IMR-90 (cell line): ENCODE measurements around the gene PFKL. TPM values are rescaled to one million over a fixed set of nuclear protein-coding genes. Genes with fewer than 3 reads are reported as not detected.

Source experiments
- CHD1 ChIP-seq: IDR thresholded peaks from 2 replicates; pipeline ENCODE4 v1.6.1; 2012; ENCODE audit warnings: low read depth, low read length, improper control_type of control experiment
- FOS ChIP-seq: fragments of 150-350 bp; IDR thresholded peaks from 2 replicates; pipeline ENCODE4 v1.6.1; 2016; ENCODE audit warnings: low read depth, low read length
- MAZ ChIP-seq: IDR thresholded peaks from 2 replicates; pipeline ENCODE4 v1.6.1; 2012; ENCODE audit warnings: low read depth, mild to moderate bottlenecking, low read length, improper control_type of control experiment, moderate library complexity, borderline replicate concordance
- polyA plus RNA-seq, 3 experiments: library from polyadenylated mRNA; depleted of rRNA; stranded (reverse); fragments of >200 nt; gene quantifications; 2 replicates each; pipeline ENCODE4 v1.2.3, GENCODE V29; 2012; ENCODE audit warnings: low replicate concordance in 1 of 3
- total RNA-seq: library from RNA; depleted of rRNA; stranded (reverse); fragments of >200 nt; gene quantifications from 2 replicates; pipeline ENCODE4 v1.2.3, GENCODE V29; 2012
- TF ChIP-seq, protein P1 (sequence below): conservative IDR thresholded peaks from 2 replicates; pipeline ENCODE4 v1.5.1; 2012; ENCODE audit warnings: mild to moderate bottlenecking, low read depth, low read length, improper control_type of control experiment

PFKL gene
- total and polyA plus RNA-seq, 2 of the 4 experiments (the other 2 are of a cell fraction), result 103 to 126 TPM

GRCh38 chr21:44299458-44300261 is at the start of gene PFKL (continued):
- TF ChIP-seq, protein P1, sequence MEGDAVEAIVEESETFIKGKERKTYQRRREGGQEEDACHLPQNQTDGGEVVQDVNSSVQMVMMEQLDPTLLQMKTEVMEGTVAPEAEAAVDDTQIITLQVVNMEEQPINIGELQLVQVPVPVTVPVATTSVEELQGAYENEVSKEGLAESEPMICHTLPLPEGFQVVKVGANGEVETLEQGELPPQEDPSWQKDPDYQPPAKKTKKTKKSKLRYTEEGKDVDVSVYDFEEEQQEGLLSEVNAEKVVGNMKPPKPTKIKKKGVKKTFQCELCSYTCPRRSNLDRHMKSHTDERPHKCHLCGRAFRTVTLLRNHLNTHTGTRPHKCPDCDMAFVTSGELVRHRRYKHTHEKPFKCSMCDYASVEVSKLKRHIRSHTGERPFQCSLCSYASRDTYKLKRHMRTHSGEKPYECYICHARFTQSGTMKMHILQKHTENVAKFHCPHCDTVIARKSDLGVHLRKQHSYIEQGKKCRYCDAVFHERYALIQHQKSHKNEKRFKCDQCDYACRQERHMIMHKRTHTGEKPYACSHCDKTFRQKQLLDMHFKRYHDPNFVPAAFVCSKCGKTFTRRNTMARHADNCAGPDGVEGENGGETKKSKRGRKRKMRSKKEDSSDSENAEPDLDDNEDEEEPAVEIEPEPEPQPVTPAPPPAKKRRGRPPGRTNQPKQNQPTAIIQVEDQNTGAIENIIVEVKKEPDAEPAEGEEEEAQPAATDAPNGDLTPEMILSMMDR, result no peak
- TF ChIP-seq CHD1, result no peak; the same call in 1 of the 2 replicates
- TF ChIP-seq FOS, result no peak
- TF ChIP-seq MAZ, result peak; percentile 50; the same call in 1 of the 2 replicates
